HG02970 (cell line): ENCODE measurements around the gene SNX9.
"Not testable (repeated sequence)": the region's sequence is repeated elsewhere in the genome, so short reads cannot be mapped to it uniquely, and the experiment has no call there.

Source experiments
- ATAC-seq: cut with Tn5 transposase; IDR thresholded peaks from one replicate; pipeline ENCODE4 v1.9.1; 2021; ENCODE audit warnings: mild to moderate bottlenecking, moderate library complexity, moderate number of reproducible peaks; ENCODE audit not compliant: unreplicated experiment, low FRiP score

SNX9 gene

DNA sequence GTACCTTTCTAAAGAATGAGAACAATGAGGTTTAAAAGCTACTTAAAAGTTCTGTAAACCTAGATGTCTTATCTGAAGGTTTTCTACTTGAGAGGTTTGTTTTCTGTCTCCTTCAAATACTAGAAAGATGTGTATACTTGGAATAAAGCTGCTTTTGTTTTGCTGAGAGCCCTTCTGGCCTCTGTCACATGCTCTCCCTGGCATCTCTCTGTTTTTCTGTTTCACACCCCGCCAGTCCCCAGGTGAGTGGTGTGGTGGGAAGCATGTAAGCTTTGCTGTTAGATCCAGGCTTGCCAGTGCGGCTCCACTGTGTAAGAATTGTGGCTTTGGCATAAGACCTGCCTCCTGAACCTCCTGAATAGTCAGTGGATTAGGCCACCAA lies 56.8 kb downstream of the SNX9 start:
- peak; percentile 37 for ATAC-seq

DNA sequence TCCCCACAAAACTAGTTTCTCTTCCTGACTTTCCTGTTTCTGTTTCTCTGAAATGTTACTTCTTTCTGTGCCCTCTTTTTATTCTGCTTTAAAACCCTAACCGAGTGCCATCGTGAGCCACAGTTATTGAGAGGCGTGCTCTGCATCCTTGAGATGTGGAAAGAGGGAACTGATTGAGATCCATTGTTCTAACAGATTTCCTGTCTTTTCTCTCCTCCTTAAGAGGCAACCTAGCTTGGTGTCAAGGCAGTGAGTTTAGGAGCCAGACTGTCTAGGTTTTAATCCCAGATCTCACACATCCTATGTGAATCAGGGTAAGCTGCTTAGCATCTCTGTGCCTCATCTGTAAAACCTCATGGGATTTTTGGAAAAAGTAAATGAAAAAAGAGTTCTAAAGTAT lies 57.5 kb downstream of the SNX9 start:
- ATAC-seq: no peak

DNA sequence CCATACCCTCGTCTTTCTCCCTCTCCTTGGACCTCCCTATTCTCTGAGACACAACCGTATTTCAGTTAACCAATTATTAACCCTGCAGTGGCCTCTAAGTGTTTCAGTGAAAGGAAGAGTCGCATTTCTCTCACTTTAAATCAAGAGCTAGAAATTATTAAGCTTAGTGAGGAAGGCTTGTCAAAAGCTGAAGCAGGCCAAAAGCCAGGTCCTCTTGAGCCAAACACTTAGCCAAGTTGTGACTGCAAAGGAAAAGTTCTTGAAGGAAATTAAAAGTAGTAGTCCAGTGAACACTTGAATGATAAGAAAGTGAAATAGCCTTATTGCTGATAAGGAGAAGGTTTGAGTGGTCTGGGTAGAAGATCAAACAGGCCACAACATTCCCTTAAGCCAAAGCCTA lies 58.3 kb downstream of the SNX9 start:
- ATAC-seq: no peak

DNA sequence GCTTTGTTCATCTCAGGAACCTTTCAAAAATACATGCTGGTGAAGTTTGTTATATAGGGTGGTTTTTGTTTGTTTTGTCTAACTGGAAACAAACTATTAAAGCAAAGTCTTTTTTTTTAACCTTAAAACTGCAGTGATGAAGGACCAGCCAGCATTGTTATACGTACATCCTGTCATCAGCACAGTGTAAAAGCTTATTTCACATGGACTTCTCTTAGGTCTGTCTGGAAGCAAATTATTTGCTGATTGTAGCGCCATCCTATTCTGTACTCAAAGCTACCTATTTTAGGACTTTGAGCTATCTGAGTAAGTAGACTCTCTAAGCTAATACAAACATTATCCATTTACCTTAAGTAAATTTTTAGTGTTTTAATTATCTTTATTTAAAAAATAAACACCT lies 61.7 kb downstream of the SNX9 start:
- no peak for ATAC-seq

DNA sequence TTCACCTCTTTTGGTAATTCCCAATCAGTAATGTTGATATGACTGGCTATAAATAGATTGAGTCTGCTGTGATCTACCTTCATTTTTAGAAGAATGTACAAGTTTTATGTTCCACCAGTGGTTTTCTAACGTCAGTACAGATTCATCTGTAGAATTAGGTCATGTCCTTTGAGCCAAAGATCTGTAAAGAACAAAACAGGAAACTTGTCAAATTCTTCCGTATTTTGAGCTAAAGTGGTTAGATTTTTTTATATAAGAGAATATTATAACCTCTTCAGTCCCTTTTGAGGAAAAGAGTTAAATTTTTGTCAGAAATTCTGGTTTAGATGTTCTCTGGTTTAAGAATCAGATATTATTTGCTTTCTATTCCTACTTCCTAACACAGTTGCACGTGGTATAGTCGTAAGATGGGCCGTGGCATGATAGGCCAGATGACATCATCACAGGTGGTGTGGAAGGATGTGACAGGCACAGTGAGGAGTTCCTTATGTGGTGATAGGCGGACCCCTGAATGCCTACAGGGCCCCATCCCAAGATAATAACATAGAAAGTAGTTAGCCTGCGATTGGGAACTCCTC lies 62.3 kb downstream of the SNX9 start:
- ATAC-seq: no peak

DNA sequence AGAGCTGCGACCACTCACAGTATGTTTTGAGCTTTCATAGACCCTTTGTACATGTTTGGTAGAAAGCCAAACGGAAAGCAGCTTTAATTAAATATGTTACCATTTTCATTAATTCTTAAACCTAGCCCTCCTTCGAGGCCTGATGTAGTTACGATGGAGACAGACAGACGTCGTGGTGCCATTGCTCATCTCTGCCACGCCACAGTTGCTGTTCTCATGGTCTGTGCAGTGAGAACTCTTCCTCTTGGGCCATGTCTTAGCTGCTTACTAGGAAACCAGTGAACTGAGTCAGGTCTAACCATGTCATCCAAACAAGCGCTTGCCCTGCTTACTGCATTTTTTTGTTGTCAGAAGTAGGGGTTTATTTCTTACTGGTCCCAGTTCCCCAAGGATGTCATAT lies 62.8 kb downstream of the SNX9 start:
- no peak for ATAC-seq

DNA sequence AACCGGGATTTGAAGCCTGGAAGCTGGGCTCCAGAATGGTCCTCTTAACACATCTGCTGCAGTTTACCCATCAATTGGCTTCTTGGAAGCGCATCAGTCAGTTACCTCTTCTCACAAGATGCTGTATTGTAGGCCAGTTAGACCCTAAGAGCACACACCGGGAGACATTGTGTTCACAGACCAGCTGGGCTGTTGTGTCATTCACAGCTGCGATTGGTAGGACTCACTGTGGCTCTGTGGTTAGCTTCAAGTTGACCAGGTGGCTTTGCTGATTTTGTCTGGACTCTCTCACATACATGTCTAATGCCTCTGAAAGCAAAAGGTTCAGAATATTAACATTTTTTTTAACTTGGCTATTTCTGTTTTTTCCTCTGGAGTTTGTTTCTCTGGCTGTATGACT lies 64.8 kb downstream of the SNX9 start:
- ATAC-seq: no peak

DNA sequence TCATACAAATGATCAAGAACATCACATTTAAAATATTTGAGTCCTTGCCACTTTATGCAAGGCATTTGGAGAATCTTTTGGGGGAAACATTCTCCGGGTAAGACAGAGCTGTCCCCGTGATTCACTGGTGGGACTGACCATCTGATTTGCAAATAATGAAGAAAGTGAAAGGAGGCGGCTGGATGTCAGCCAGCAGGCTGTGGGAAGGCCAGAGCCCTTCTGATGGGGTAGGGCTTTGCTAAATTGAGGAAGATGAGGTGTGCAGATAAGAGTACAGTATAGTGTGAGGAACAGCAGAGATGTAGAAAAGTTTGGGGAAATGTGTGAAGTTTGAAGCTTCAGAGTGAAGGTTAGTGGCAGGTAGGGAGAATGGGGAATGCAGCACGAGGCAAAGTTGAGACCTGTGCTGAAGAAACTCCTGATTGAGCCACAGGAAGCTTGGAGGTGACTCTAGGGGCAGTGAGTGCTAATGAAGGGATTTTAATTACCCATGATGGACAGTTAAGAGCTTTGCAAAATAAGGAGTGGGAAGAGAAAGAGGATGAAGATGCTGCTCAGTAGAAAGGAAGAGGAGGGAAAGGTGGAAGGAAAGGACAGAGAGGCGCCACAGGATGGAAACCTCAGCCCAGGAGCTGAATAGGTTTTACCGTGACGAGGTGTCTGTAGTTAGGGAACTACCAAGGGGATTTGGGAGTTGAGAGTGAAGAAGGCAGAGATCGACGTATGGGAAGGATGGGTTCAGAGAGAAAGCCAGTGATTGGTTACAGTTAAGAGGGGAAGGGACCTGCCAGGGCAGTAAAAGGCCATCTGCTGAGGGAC lies 68.7 kb downstream of the SNX9 start:
- no peak for ATAC-seq

DNA sequence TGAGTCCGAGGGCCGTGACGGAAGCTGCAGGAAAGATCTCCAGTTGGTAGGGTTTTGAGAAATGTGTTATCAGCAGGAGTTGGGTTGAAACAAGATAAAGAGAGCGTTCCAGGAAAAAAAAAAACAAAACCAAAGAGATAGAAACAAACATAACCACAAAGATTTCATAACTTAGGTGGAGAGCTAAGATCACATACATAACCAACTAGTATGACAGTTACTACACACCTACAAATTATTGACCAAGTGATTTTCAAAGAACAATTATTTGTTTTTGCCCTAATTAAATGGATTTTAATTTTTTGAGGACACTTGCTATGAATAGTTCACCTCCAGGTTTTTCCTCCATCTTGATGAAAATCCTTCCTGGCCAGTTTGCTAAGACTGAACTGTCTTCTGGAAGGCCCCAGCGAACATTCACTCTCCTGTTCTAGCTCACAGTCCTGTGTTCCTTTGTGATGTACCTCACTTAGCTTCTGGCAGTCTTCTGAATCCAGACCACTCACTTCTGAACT lies 69.4 kb downstream of the SNX9 start:
- no peak for ATAC-seq

DNA sequence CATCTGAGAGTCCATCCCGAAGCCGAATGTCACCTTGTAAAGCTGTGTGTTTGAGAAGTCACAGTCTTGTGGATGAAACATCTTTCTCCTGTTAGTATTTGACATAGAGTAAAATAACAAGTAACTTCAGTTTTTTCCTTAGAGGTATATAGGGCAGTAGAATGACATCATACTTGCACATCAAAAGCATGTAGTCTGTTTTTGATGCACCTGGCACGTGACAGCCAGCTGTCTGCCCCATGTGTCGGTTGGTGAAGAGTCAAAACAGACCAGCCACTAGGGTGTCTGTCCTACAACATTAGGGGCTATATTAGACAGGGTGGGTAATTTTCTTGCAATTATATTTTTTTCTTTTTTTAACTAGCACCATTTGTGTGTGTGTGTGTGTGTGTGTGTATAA lies 70.2 kb downstream of the SNX9 start:
- ATAC-seq: no peak

DNA sequence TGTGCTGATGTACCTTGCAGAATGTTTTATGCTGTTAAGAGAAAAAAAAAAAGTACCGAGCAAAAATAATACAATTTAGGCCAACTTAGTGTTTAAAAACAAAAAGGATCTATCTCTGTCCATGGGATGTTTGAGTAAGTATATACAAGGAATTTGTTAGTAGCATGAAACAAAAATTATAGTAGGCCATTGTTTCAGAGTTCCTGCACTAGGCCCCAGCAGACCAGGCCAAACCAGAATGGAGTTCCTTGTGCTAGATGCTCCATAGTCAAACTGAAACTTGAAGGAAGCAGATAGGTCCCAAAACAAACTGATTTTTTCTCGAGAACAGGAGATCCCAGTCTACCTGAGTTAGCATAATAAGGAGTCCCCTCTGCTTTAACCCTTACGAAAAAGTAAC lies 72.5 kb downstream of the SNX9 start:
- ATAC-seq: no peak

DNA sequence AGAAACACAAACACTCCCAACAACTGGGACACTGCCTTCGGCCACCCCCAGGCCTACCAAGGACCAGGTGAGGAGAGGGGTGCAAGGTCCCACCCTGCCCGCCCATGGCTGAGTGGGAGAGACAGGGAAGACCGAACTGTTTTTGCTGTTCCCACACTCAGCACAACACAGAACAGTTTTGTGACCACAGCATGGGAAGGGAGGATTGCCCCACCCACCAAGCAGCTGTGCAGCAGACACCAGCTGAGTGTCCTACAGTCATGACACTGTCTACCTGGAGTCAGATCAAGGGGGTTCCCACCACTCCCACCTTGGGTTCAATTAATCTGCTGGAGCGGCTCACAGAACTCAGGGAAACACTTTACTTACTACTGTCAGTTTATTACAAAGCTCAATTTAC lies 73.9 kb downstream of the SNX9 start:
- ATAC-seq: no peak

DNA sequence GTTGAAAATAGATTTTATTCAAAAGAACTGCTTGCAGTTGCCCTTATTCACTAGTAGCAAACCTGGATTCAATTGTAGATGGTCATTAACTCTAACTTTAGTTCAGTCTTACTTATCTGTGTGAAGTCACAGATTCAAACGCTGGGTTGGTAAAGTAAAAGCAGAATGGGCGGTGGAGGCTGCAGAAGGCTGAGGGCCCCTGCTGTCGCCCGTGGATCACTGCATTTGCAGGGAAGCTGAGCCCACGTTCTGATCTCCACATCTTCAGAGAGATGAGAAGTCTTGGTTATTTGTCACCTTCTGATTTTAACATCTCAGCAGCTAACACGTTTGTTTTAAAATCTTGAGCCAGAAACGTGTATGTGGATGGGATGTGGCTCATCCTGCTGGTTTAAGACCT lies 75.1 kb downstream of the SNX9 start:
- no peak for ATAC-seq

DNA sequence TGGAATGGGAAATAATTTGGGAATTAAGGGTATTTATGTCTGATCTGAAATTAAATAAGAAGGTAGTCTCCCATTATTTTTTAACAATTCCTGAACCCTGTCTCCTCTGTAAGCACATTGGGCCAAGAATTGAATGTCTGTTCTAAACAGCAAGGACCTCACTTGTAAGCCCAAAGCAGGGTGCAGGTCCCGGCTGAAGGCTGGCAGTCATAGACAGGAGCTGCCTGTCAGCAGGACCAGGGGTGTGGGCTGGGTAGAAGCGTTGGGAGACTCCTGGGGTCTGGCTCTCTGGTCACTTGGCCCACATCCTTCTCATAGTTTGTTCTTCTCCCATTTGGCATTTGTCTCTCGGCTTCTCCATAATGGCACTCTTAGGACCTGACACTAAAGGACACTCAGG lies 75.6 kb downstream of the SNX9 start:
- no peak for ATAC-seq

DNA sequence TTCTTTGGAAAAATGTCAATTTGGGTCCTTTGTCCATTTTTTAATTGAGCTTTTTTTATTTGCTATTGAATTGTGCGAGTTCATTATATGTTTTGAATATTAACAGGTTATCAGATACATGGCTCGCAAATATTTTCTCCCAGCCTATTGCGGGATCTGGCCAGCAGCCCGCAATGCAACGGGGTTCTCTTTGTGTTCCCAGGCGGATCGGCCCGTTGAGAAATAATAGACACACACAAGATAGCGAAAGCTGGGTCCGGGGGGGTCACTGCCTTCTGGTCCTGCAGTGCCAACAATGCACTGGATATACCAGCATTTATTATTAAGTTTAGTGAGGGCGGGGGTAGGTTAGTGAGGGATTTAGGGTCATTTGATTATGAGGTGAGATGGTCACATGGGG lies 77.2 kb downstream of the SNX9 start:
- not testable (repeated sequence) for ATAC-seq

DNA sequence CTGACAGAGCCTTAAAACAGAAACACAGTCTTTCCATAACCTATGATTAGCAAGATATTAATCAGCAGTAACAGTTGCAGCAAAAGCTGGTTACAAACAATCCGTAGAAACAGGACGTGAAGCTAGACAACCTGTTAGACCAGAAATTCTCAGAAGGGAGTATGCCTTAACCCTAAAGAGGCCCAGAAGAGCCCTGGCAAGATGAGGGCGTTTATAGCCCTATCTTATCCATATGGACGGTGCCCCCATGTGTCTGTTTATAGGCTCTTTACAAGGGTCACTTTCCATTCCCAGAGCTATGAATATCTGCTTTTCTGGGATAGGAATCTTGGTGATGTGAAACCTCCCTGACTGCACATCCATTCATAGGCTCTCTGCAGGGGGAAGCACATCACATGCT lies 77.7 kb downstream of the SNX9 start:
- ATAC-seq: not testable (repeated sequence)

DNA sequence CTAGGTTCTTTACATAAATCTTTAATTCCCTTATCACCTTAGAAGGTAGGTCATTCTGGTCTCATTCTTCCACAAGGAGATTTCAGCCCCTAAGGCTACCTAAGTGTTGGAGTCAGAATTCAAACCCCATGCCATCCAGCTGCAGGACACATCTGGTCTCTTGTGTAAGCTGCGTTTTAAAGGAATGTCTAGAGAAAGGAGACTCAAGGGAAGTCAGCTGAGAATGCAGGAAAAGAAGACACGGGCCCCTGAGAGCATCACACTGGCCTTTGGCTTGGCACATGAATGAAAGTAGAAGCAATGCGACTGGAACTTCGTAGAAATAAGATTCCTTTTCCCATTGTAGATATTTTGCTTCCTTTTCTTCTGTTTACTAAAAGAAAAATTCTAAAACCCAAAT lies 82.0 kb downstream of the SNX9 start:
- no peak for ATAC-seq

DNA sequence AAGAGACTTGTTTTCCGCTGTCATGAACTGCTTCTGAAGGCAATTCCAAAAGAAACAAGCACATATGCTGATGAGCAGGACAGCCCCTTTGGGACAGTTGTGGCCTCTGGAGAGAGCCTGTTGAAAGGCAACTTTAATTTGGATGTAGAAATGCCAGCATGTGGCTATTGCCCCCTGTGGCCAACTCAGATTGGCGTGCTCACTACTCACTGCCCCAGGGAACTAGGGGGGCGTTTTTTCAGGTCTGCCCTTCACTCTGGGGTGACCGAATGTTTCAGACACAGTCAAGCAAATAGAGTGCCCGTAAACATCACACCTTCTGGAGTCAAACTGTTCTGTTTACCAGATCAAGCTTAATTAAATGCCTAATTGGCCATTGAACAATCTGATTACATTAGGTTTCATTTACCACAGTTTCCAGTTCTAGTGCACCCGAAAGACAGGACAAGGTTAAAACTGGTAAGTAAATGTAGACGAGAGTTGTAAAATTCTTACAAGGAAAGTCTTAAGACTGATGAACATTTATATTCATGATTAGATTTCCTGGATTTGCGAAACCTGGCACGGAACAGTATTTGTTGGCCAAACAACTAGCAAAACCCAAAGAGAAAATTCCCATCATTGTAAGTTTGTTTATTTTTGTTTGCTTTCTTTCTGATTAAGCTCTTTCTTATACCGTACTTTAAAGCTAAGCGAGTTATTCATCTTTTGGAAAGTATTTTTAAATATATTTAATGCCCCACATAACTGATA lies 82.7 kb downstream of the SNX9 start:
- no peak for ATAC-seq

DNA sequence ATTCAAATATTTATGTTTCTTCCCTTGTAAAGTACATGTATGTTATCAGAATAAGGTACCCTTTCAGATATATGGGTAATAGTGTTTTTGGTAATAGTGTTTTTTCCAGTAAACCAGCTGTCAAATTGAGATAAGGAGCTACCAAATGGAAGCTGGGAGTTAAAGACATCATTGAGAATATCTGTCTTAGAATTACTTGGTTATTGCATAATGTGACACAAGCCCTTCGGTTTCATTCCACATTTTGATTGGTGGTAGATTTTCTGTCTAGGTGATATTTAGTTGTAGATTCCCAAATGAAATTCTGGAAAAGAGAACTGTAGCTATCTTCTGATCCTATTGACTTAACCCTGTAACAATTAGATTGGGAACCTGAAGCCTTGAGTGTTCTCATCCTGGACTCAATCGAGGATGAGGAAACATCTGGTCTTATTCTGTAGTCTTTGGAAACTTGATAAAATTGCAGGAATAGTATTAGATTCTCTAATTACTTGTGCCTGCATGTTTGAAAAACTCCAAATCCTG lies 83.6 kb downstream of the SNX9 start:
- no peak for ATAC-seq

DNA sequence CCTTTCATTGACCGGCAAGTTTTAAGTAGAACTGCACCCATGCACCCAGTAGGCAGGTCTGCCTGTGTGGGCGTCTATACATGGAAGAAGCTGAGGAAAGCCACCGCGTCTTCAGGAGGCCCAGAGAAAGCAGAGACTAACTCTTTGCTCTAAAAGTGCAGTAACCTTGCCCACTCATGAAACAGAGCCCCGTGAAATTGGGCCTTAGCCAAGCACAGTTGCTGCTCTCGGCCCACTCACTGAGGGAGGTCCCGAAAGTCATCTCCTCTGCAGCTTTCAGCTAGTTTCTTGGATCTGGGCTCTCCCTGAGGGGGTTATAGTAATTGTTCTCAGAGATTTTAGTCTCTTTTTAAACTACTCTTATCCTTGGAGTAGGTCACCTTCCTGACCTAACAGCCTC lies 84.6 kb downstream of the SNX9 start:
- ATAC-seq: no peak
